ENCODE measurements around the gene CT47A7. TPM values are rescaled to one million over a fixed set of nuclear protein-coding genes. Genes with fewer than 3 reads are reported as not detected.
"Not testable (repeated sequence)": the region's sequence is repeated elsewhere in the genome, so short reads cannot be mapped to it uniquely, and the experiment has no call there.

CT47A7 gene
- not detected for total RNA-seq
- not detected for polyA plus RNA-seq (ENCODE audit: insufficient read depth, low read depth, low replicate concordance)
- long read RNA-seq, donor 1 = 0 reads
- long read RNA-seq, donor 2 = 0 reads

DNA sequence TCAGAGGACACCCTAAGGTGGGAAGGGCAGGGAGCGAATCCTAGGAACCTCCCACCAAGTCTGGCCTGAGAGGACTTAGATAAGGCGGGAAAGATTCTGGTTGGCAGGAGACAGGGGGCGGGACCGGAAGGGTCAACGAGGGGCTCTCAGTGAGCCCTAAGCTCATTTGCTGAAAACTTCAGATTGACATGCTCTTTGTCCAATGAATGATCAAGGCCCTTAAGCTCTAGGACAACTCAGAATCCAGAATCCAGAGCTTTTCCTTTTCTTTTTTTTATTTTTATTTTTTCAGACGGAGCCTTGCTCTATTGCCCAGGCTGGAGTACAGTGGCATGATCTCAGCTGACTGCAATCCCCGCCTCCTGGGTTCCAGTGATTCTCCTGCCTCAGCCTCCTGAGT is at the start of gene CT47A7:
Gene CT47A7, minus strand, starts transcription at position 101 of the 400 bp plus-strand sequence. CDS start 255 bp downstream, outside the sequence.
- H3K4me1 ChIP-seq; H3K27me3 ChIP-seq; H3K27ac ChIP-seq; H3K4me3 ChIP-seq; DNase-seq; H3K9me3 ChIP-seq; intact Hi-C loops (cut with DNase I; ENCODE audit: low total_unique reads); H3K36me3 ChIP-seq (ENCODE audit: low read depth, missing control alignments): not testable (repeated sequence)
- WGBS, 2 donors = no CpG with 5 or more reads among the region's 7 CpGs

DNA sequence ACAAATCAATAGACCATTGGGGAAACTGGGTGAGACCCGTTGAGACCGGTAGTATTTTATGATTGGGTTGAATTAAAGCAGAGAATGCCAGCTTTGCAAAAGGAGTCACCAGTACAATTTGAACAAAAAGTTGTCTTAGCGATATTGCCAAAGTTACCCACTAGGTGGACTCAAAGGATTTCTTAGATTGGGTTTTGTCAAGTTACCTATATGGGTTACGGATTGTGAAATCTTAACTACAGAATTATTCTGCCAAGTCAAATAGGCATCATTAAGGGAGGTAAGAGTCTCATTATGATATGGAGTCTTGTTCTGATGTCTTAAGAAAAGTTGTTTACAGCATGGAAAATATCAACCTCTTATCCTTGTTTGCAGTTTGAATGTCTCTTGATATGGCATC is 44.2 kb upstream of the CT47A7 start:
- TF ChIP-seq, protein P1, sequence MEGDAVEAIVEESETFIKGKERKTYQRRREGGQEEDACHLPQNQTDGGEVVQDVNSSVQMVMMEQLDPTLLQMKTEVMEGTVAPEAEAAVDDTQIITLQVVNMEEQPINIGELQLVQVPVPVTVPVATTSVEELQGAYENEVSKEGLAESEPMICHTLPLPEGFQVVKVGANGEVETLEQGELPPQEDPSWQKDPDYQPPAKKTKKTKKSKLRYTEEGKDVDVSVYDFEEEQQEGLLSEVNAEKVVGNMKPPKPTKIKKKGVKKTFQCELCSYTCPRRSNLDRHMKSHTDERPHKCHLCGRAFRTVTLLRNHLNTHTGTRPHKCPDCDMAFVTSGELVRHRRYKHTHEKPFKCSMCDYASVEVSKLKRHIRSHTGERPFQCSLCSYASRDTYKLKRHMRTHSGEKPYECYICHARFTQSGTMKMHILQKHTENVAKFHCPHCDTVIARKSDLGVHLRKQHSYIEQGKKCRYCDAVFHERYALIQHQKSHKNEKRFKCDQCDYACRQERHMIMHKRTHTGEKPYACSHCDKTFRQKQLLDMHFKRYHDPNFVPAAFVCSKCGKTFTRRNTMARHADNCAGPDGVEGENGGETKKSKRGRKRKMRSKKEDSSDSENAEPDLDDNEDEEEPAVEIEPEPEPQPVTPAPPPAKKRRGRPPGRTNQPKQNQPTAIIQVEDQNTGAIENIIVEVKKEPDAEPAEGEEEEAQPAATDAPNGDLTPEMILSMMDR (IDR thresholded peaks at IDR 0.05) = no peak
- no peak for TF ChIP-seq POLR2A (IDR thresholded peaks at IDR 0.05)

DNA sequence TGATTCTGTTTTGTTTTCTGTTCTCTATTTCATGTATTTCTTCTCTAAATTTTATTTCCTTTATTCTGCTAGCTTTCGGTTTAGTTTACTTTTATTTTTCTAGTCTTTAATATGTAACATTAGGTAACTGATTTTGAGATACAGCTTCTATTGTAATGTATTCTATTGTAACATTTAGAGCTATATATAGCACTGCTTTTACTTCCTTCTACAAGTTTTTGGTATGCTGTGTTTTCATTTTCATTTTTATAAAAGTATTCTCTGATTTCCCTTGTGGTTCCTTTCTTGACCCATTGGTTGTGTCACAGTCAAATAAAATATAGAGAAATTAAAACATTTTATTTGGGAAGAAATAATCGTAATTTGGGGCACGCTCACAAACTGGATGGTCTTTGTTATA is 43.0 kb upstream of the CT47A7 start:
- TF ChIP-seq POLR2A (IDR thresholded peaks at IDR 0.05) = no peak
- TF ChIP-seq, protein P1 (IDR thresholded peaks at IDR 0.05) = no peak
- WGBS, 2 donors = 75 to 79% methylated on average over 3 of the region's 3 CpGs

More for the DNA sequence above, 44.2 kb upstream of the CT47A7 start:
- H3K27me3 ChIP-seq = no peaks in the 10 kb centered on the region
- no peaks in the 10 kb centered on the region for H3K4me1 ChIP-seq
- intact Hi-C loops (cut with DNase I; ENCODE audit: low total_unique reads) = no loop called here
- H3K9me3 ChIP-seq = no peaks in the 10 kb centered on the region
- H3K36me3 ChIP-seq (ENCODE audit: low read depth, missing control alignments) = no peaks in the 10 kb centered on the region
- WGBS, 2 donors = 83 to 85% methylated on average over 4 of the region's 4 CpGs
- H3K27ac ChIP-seq = no peak overlapping the region
- no peak for DNase-seq
- no peak overlapping the region for H3K4me3 ChIP-seq

DNA sequence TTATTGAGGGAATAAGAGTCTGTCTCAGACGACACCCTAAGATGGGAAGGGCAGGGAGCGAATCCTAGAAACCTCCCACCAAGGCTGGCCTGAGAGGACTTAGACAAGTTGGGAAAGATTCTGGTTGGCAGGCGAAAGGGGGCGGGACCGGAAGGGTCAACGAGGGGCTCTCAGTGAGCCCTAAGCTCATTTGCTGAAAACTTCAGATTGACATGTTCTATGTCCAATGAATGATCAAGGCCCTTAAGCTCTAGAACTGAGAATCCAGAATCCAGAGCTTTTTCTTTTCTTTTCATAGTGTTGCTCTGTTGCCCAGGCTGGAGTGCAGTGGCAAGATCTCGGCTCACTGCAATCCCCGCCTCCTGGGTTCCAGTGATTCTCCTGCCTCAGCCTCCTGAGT is 29.3 kb upstream of the CT47A7 start, which contains the start of gene CT47A1:
Gene CT47A1, minus strand, starts transcription at position 101 of the 400 bp plus-strand sequence. CDS start 231 bp downstream, outside the sequence.
- intact Hi-C loops (cut with DNase I; ENCODE audit: low total_unique reads); H3K9me3 ChIP-seq; H3K36me3 ChIP-seq (ENCODE audit: low read depth, missing control alignments); H3K27me3 ChIP-seq; H3K4me1 ChIP-seq; H3K4me3 ChIP-seq; DNase-seq; H3K27ac ChIP-seq: not testable (repeated sequence)
- WGBS, 2 donors = no CpG with 5 or more reads among the region's 8 CpGs

More for the DNA sequence above, 43.0 kb upstream of the CT47A7 start:
- H3K27me3 ChIP-seq = no peaks in the 10 kb centered on the region
- H3K36me3 ChIP-seq (ENCODE audit: low read depth, missing control alignments) = no peaks in the 10 kb centered on the region
- H3K27ac ChIP-seq = no peak overlapping the region
- H3K9me3 ChIP-seq = no peaks in the 10 kb centered on the region
- no peak overlapping the region for H3K4me3 ChIP-seq
- DNase-seq = no peak
- intact Hi-C loops (cut with DNase I; ENCODE audit: low total_unique reads) = no loop called here
- H3K4me1 ChIP-seq = no peaks in the 10 kb centered on the region

Small RNA genes lying within 50 kb of the gene (small RNA-seq; reads per million reads assigned to genes)
- 0 reads per million in 2 donors for gene AL670379.1
- 0 reads per million in 2 donors for gene AL670379.10
- 0 reads per million in 2 donors for gene AL670379.11
- gene AL670379.12 = 0 reads per million in 2 donors
- 0 reads per million in 2 donors for gene AL670379.2
- 0 reads per million in 2 donors for gene AL670379.3
- gene AL670379.4 = 0 reads per million in 2 donors
- gene AL670379.5 = 0 reads per million in 2 donors
- 0 reads per million in 2 donors for gene AL670379.6
- gene AL670379.7 = 0 reads per million in 2 donors
- 0 reads per million in 2 donors for gene AL670379.8
- 0 reads per million in 2 donors for gene AL670379.9

Other genes with a start within 250 kb of the CT47A7 start
- 10 to 100 TPM; 11.0 to 17.9 TPM for gene CT47B1, start 80.7 kb downstream of the CT47A7 start, total RNA-seq
- 5.9 TPM for gene CT47B1, start 80.7 kb downstream of the CT47A7 start, polyA plus RNA-seq (ENCODE audit: insufficient read depth, low read depth, low replicate concordance)
- gene CT47A11, start 19.4 kb downstream of the CT47A7 start, total RNA-seq = not detected
- gene CT47A11, start 19.4 kb downstream of the CT47A7 start, polyA plus RNA-seq (ENCODE audit: insufficient read depth, low read depth, low replicate concordance) = not detected
- gene CT47A10, start 14.6 kb downstream of the CT47A7 start, total RNA-seq = not detected
- gene CT47A10, start 14.6 kb downstream of the CT47A7 start, polyA plus RNA-seq (ENCODE audit: insufficient read depth, low read depth, low replicate concordance) = not detected
- gene CT47A9, start 9.7 kb downstream of the CT47A7 start, total RNA-seq = not detected
- gene CT47A9, start 9.7 kb downstream of the CT47A7 start, polyA plus RNA-seq (ENCODE audit: insufficient read depth, low read depth, low replicate concordance) = not detected
- gene CT47A8, start 4.9 kb downstream of the CT47A7 start, total RNA-seq = not detected
- gene CT47A8, start 4.9 kb downstream of the CT47A7 start, polyA plus RNA-seq (ENCODE audit: insufficient read depth, low read depth, low replicate concordance) = not detected
- gene CT47A6, start 4.9 kb upstream of the CT47A7 start, total RNA-seq = 1 to 10 TPM; 3.1 to 3.8 TPM
- not detected for gene CT47A6, start 4.9 kb upstream of the CT47A7 start, polyA plus RNA-seq (ENCODE audit: insufficient read depth, low read depth, low replicate concordance)
- gene CT47A5, start 9.7 kb upstream of the CT47A7 start, total RNA-seq = not detected
- gene CT47A5, start 9.7 kb upstream of the CT47A7 start, polyA plus RNA-seq (ENCODE audit: insufficient read depth, low read depth, low replicate concordance) = not detected
- not detected for gene CT47A4, start 14.6 kb upstream of the CT47A7 start, total RNA-seq
- not detected for gene CT47A4, start 14.6 kb upstream of the CT47A7 start, polyA plus RNA-seq (ENCODE audit: insufficient read depth, low read depth, low replicate concordance)
- gene CT47A3, start 19.5 kb upstream of the CT47A7 start, total RNA-seq = not detected
- not detected for gene CT47A3, start 19.5 kb upstream of the CT47A7 start, polyA plus RNA-seq (ENCODE audit: insufficient read depth, low read depth, low replicate concordance)
- gene CT47A2, start 24.3 kb upstream of the CT47A7 start, total RNA-seq = not detected
- gene CT47A2, start 24.3 kb upstream of the CT47A7 start, polyA plus RNA-seq (ENCODE audit: insufficient read depth, low read depth, low replicate concordance) = not detected
- 1 to 10 TPM in 1 of 2 donors, not detected in 1; 2.0 TPM for gene CT47A1, start 29.2 kb upstream of the CT47A7 start, total RNA-seq
- not detected for gene CT47A1, start 29.2 kb upstream of the CT47A7 start, polyA plus RNA-seq (ENCODE audit: insufficient read depth, low read depth, low replicate concordance)
- gene GLUD2, start 91.0 kb upstream of the CT47A7 start, total RNA-seq = 100 to 1,000 TPM; 135 to 176 TPM
- gene GLUD2, start 91.0 kb upstream of the CT47A7 start, polyA plus RNA-seq (ENCODE audit: insufficient read depth, low read depth, low replicate concordance) = 68.5 TPM